Right lobe of liver (tissue), 4 donors: ENCODE results near the gene SEMA4A.

Experiments
- CTCF ChIP-seq, 4 donors: fragments of 200-600 bp in 3 of 4; fragments of 450-650 bp in 1 of 4; IDR thresholded peaks; one replicate each; pipeline versions ENCODE4 v1.5.1 to v1.8.0; 2016 to 2022; ENCODE audit warnings: antibody characterized with exemption in 4 of 4, mild to moderate bottlenecking in 2 of 4
- POLR2A ChIP-seq: fragments of 450-650 bp; IDR thresholded peaks from one replicate; pipeline ENCODE4 v1.6.1; 2017; ENCODE audit warnings: antibody characterized with exemption, mild to moderate bottlenecking
- donor health status: DM: no; HTN: no; CAD: no.
- donor health status: DM: no; HTN: no; CAD: no.
- donor health status: DM: no; HTN: yes; CAD: no.

- TF ChIP-seq CTCF (IDR thresholded peaks at IDR 0.05) (no peak), POLR2A (no peak)
These were observed 40.9 kb downstream of the SEMA4A start for GRCh38 chr1:156194300-156194652.
